ENCODE measurements around the gene ALK. TPM values are rescaled to one million over a fixed set of nuclear protein-coding genes. Genes with fewer than 3 reads are reported as not detected.

The ALK gene
- total RNA-seq, 1 experiment from 2014 or later, result not detected

DNA sequence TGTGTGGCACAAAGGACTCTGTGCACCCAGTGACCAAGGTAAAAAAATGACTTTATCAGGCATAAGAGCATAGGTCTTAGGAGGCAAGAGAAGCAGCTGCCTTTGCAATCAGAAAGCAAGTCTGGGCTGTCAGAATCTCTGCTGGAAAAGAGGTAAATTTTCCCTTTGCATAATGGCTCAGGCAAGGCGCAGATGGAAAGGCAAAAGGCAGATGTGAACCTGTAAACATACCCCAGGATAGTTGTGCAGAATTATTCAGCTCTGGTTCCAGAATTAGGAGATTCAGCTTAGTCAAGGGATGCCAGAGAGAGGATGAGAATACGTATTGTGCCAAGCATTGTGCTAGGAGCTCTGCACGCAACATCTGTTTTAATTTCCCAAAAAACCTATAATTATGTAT, 547.5 kb downstream of the ALK start:
- no peaks in the 10 kb centered on the region for H3K9me3 ChIP-seq (ENCODE audit: control insufficient read depth, low read depth, low read length)
- H4K91ac ChIP-seq (ENCODE audit: insufficient read length, low read depth, low read length), result no peak overlapping the region
- H2BK15ac ChIP-seq (ENCODE audit: low read depth, low read length), result no peak overlapping the region
- H3K4me1 ChIP-seq (ENCODE audit: insufficient read depth, low read length), result peaks cover 3% of the 10 kb centered on the region; the same call in 1 of the 2 replicates
- no peaks in the 10 kb centered on the region for H3K27me3 ChIP-seq (ENCODE audit: insufficient read depth, low read length)
- H3K4ac ChIP-seq (ENCODE audit: low read depth, low read length), result no peak overlapping the region
- H4K5ac ChIP-seq (ENCODE audit: insufficient read length, low read depth, low read length), result no peak overlapping the region
- H3K4me2 ChIP-seq (ENCODE audit: insufficient read depth, insufficient read length, low read length), result no peak overlapping the region
- peaks cover 3% of the 10 kb centered on the region; the same call in 1 of the 2 replicates for H3K27me3 Mint-ChIP-seq (ENCODE audit: low read depth)
- H3K14ac ChIP-seq (ENCODE audit: insufficient read depth, low read length), result no peak overlapping the region
- H2BK20ac ChIP-seq (ENCODE audit: low read depth, low read length, poor library complexity, severe bottlenecking), result no peak overlapping the region
- peaks cover 16% of the 10 kb centered on the region in 2 experiments for H3K4me1 Mint-ChIP-seq
- TF ChIP-seq, protein P1, sequence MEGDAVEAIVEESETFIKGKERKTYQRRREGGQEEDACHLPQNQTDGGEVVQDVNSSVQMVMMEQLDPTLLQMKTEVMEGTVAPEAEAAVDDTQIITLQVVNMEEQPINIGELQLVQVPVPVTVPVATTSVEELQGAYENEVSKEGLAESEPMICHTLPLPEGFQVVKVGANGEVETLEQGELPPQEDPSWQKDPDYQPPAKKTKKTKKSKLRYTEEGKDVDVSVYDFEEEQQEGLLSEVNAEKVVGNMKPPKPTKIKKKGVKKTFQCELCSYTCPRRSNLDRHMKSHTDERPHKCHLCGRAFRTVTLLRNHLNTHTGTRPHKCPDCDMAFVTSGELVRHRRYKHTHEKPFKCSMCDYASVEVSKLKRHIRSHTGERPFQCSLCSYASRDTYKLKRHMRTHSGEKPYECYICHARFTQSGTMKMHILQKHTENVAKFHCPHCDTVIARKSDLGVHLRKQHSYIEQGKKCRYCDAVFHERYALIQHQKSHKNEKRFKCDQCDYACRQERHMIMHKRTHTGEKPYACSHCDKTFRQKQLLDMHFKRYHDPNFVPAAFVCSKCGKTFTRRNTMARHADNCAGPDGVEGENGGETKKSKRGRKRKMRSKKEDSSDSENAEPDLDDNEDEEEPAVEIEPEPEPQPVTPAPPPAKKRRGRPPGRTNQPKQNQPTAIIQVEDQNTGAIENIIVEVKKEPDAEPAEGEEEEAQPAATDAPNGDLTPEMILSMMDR (conservative IDR thresholded peaks at IDR 0.05), result no peak
- H2AFZ ChIP-seq (ENCODE audit: low read length), result no peak overlapping the region
- no peak overlapping the region for H3K56ac ChIP-seq (ENCODE audit: insufficient read length, low read depth, low read length)
- H3K18ac ChIP-seq (ENCODE audit: insufficient read length, low read depth, low read length), result no peak overlapping the region
- H2BK12ac ChIP-seq (ENCODE audit: insufficient read length, low read depth, low read length), result no peak overlapping the region
- no peaks in the 10 kb centered on the region for H3K79me1 ChIP-seq (ENCODE audit: insufficient read depth, low read depth, low read length, poor library complexity, severe bottlenecking)
- WGBS (ENCODE audit: extremely low coverage, insufficient read length, low lambda C conversion rate), result no CpG with 5 or more reads among the region's 3 CpGs
- peaks cover 0 to 12% (median 0%) of the 10 kb centered on the region in 3 experiments; a peak in 3 of 7 replicates for H3K36me3 Mint-ChIP-seq (ENCODE audit: insufficient read depth in 1 of 3, low read depth in 3 of 3)
- no peak overlapping the region for H3K4me3 Mint-ChIP-seq
- H3K9ac ChIP-seq (ENCODE audit: extremely low read depth, insufficient read length, low read length), result no peak overlapping the region
- H3K23me2 ChIP-seq (ENCODE audit: insufficient read length, low read depth, low read length, poor library complexity, severe bottlenecking), result no peaks in the 10 kb centered on the region
- H3K27ac Mint-ChIP-seq, result peak overlapping the region in 1 of 3 experiments; percentile 31; a peak in 1 of 7 replicates
- no peak overlapping the region for H4K8ac ChIP-seq (replicated peaks; ENCODE audit: insufficient read length, low read depth, low read length)
- no peak overlapping the region for H2AK5ac ChIP-seq (ENCODE audit: insufficient read length, low read length)
- no peak for DNase-seq
- H3K79me2 ChIP-seq (ENCODE audit: insufficient read depth, low read length), result no peaks in the 10 kb centered on the region
- H2BK5ac ChIP-seq (ENCODE audit: insufficient read length, low read length), result no peak overlapping the region
- H3K27ac ChIP-seq (ENCODE audit: insufficient read length, low read depth, low read length), result no peak overlapping the region
- H3K9me3 Mint-ChIP-seq, result peaks cover 0 to 9% of the 10 kb centered on the region in 2 experiments; a peak in 4 of 5 replicates
- no peak overlapping the region for H2BK120ac ChIP-seq (ENCODE audit: low read depth, low read length, poor library complexity, severe bottlenecking)
- H4K20me1 ChIP-seq (ENCODE audit: control insufficient read depth, insufficient read depth, insufficient read length), result no peaks in the 10 kb centered on the region
- H3K23ac ChIP-seq (ENCODE audit: insufficient read length, low read depth, low read length), result no peak overlapping the region
- no peak overlapping the region for H3T11ph ChIP-seq (ENCODE audit: low read length)
